ENCODE measurements around the gene YAF2. TPM values are rescaled to one million over a fixed set of nuclear protein-coding genes. Genes with fewer than 3 reads are reported as not detected.
"Not testable (repeated sequence)": the region's sequence is repeated elsewhere in the genome, so short reads cannot be mapped to it uniquely, and the experiment has no call there.

The YAF2 gene
- total RNA-seq, 2 donors from 2014 or later = 28.2 to 53.6 TPM

GRCh38 chr12:42262271-42262670 is 24.2 kb upstream of the YAF2 start:
- DNase-seq (ENCODE audit: low spot score in 2 of 2) (no peak), ATAC-seq (no peak)
- H3K9me3 Mint-ChIP-seq = peaks cover 0 to 1% of the 10 kb centered on the region in 2 donors
- no peaks in the 10 kb centered on the region for H3K36me3 Mint-ChIP-seq
- no peak overlapping the region for H3K27ac Mint-ChIP-seq

GRCh38 chr12:42261708-42262107 is 23.7 kb upstream of the YAF2 start:
- Mint-ChIP-seq H3K36me3 (no peaks in the 10 kb centered on the region), H3K27ac (no peak overlapping the region), H3K9me3 (peaks cover 0 to 3% of the 10 kb centered on the region in 2 donors)
- DNase-seq (ENCODE audit: low spot score in 2 of 2) = no peak
- no peak for ATAC-seq

GRCh38 chr12:42260518-42260917 is 22.5 kb upstream of the YAF2 start:
- H3K36me3 Mint-ChIP-seq = no peaks in the 10 kb centered on the region
- no peak overlapping the region for H3K27ac Mint-ChIP-seq
- ATAC-seq (no peak), DNase-seq (ENCODE audit: low spot score in 2 of 2) (no peak)
- peaks cover 0 to 8% of the 10 kb centered on the region in 2 donors for H3K9me3 Mint-ChIP-seq

GRCh38 chr12:42259699-42260098 is 21.7 kb upstream of the YAF2 start:
- Mint-ChIP-seq H3K27ac (no peak overlapping the region), H3K9me3 (peaks cover 0 to 8% of the 10 kb centered on the region in 2 donors), H3K36me3 (no peaks in the 10 kb centered on the region)
- DNase-seq (ENCODE audit: low spot score in 2 of 2) (no peak), ATAC-seq (no peak)

GRCh38 chr12:42255866-42256261 is 17.8 kb upstream of the YAF2 start:
- ATAC-seq (peak in 1 of 2 donors; percentile 28), DNase-seq (ENCODE audit: low spot score in 2 of 2) (no peak)
- H3K27ac Mint-ChIP-seq = no peak overlapping the region
- H3K9me3 Mint-ChIP-seq = peaks cover 8 to 25% of the 10 kb centered on the region in 2 donors
- H3K36me3 Mint-ChIP-seq = peaks cover 15 to 16% of the 10 kb centered on the region in 2 donors

- DNase-seq (ENCODE audit: low spot score in 2 of 2) (no peak), ATAC-seq (peak; percentile 34 to 57)
- no peak overlapping the region for H3K27ac Mint-ChIP-seq
- peaks cover 15 to 16% of the 10 kb centered on the region in 2 donors for H3K36me3 Mint-ChIP-seq
- peaks cover 8 to 25% of the 10 kb centered on the region in 2 donors for H3K9me3 Mint-ChIP-seq
These were observed 17.3 kb upstream of the YAF2 start for GRCh38 chr12:42255221-42255865.

GRCh38 chr12:42252645-42253044 is 14.6 kb upstream of the YAF2 start:
- ATAC-seq; H3K27ac Mint-ChIP-seq; DNase-seq (ENCODE audit: low spot score in 2 of 2): not testable (repeated sequence)
- Mint-ChIP-seq H3K9me3 (peaks cover 8 to 25% of the 10 kb centered on the region in 2 donors), H3K36me3 (peaks cover 15 to 16% of the 10 kb centered on the region in 2 donors)

- DNase-seq (ENCODE audit: low spot score in 2 of 2); ATAC-seq; H3K27ac Mint-ChIP-seq: not testable (repeated sequence)
- peaks cover 15 to 16% of the 10 kb centered on the region in 2 donors for H3K36me3 Mint-ChIP-seq
- peaks cover 8 to 22% of the 10 kb centered on the region in 2 donors for H3K9me3 Mint-ChIP-seq
These were observed 11.0 kb upstream of the YAF2 start for GRCh38 chr12:42249033-42249432.

- DNase-seq (ENCODE audit: low spot score in 2 of 2) (no peak), ATAC-seq (no peak)
- Mint-ChIP-seq H3K9me3 (no peaks in the 10 kb centered on the region), H3K36me3 (peaks cover 0 to 7% of the 10 kb centered on the region in 2 donors), H3K27ac (no peak overlapping the region)
These were observed 2.2 kb upstream of the YAF2 start for GRCh38 chr12:42240131-42240750.

GRCh38 chr12:42237853-42238239 is 202 bp downstream of the YAF2 start:
- Mint-ChIP-seq H3K9me3 (no peaks in the 10 kb centered on the region), H3K27ac (peak overlapping the region; percentile 60 to 87), H3K36me3 (peaks cover 0 to 7% of the 10 kb centered on the region in 2 donors)
- ATAC-seq = peak; percentile 38 to 63
- no peak for DNase-seq (ENCODE audit: low spot score in 2 of 2)

GRCh38 chr12:42237052-42237852 is 796 bp downstream of the YAF2 start:
- DNase-seq (ENCODE audit: low spot score in 2 of 2) (peak; percentile 67 to 83), ATAC-seq (peak; percentile 79 to 81)
- no peaks in the 10 kb centered on the region for H3K9me3 Mint-ChIP-seq
- H3K36me3 Mint-ChIP-seq = peaks cover 0 to 7% of the 10 kb centered on the region in 2 donors
- H3K27ac Mint-ChIP-seq = peak overlapping the region; percentile 65 to 87

- Mint-ChIP-seq H3K36me3 (peaks cover 0 to 7% of the 10 kb centered on the region in 2 donors), H3K27ac (no peak overlapping the region), H3K9me3 (no peaks in the 10 kb centered on the region)
- DNase-seq (ENCODE audit: low spot score in 2 of 2) (no peak), ATAC-seq (no peak)
These were observed 2.0 kb downstream of the YAF2 start for GRCh38 chr12:42236017-42236416.

GRCh38 chr12:42235426-42235825 is 2.6 kb downstream of the YAF2 start:
- DNase-seq (ENCODE audit: low spot score in 2 of 2) (no peak), ATAC-seq (no peak)
- no peaks in the 10 kb centered on the region for H3K9me3 Mint-ChIP-seq
- peaks cover 0 to 7% of the 10 kb centered on the region in 2 donors for H3K36me3 Mint-ChIP-seq
- peak overlapping the region in 1 of 2 donors; percentile 4 for H3K27ac Mint-ChIP-seq

GRCh38 chr12:42234970-42235369 is 3.1 kb downstream of the YAF2 start:
- peaks cover 0 to 7% of the 10 kb centered on the region in 2 donors for H3K36me3 Mint-ChIP-seq
- no peak for ATAC-seq
- H3K9me3 Mint-ChIP-seq = no peaks in the 10 kb centered on the region
- no peak overlapping the region for H3K27ac Mint-ChIP-seq
- no peak for DNase-seq (ENCODE audit: low spot score in 2 of 2)

GRCh38 chr12:42227525-42227924 is 10.5 kb downstream of the YAF2 start:
- H3K9me3 Mint-ChIP-seq; DNase-seq (ENCODE audit: low spot score in 2 of 2); H3K27ac Mint-ChIP-seq; ATAC-seq: not testable (repeated sequence)
- peaks cover 10 to 19% of the 10 kb centered on the region in 2 donors for H3K36me3 Mint-ChIP-seq

GRCh38 chr12:42224501-42224900 is 13.5 kb downstream of the YAF2 start:
- ATAC-seq = not testable (repeated sequence)

GRCh38 chr12:42222724-42223123 is 15.3 kb downstream of the YAF2 start:
- H3K27ac Mint-ChIP-seq = no peak overlapping the region
- DNase-seq (ENCODE audit: low spot score in 2 of 2) (no peak), ATAC-seq (no peak)
- peaks cover 10 to 19% of the 10 kb centered on the region in 2 donors for H3K36me3 Mint-ChIP-seq
- H3K9me3 Mint-ChIP-seq = peaks cover 0 to 8% of the 10 kb centered on the region in 2 donors

More at GRCh38 chr12:42224501-42224900, 13.5 kb downstream of the YAF2 start:
- Mint-ChIP-seq H3K36me3 (peaks cover 10 to 19% of the 10 kb centered on the region in 2 donors), H3K27ac (peak overlapping the region in 1 of 2 donors; percentile 22)
- not testable (repeated sequence) for DNase-seq (ENCODE audit: low spot score in 2 of 2); H3K9me3 Mint-ChIP-seq

All from activated naive CD4-positive, alpha-beta T cell treated with anti-CD3 and anti-CD28 coated beads, Interleukin-2, amount 50 U/mL, for 72 hours (primary cell).